Sigmoid colon (tissue), 7 donors: ENCODE measurements around the gene ACTA1. TPM values are rescaled to one million over a fixed set of nuclear protein-coding genes. Genes with fewer than 3 reads are reported as not detected.
"Not testable (repeated sequence)": the region's sequence is repeated elsewhere in the genome, so short reads cannot be mapped to it uniquely, and the experiment has no call there.

Experiments used
- DNase-seq: peaks from one replicate; pipeline ENCODE4 v3.0.0-alpha.2; 2019
- H3K27ac ChIP-seq, 4 donors: fragments of 200-600 bp; sonication (generic); one replicate each; pipeline ENCODE4 v1.5.1; 2016 to 2019; ENCODE audit warnings: mild to moderate bottlenecking in 1 of 4
- H3K27me3 ChIP-seq, 3 donors: fragments of 200-600 bp; sonication (generic); one replicate each; pipeline ENCODE4 v1.5.1; 2019; ENCODE audit warnings: mild to moderate bottlenecking in 1 of 3
- H3K36me3 ChIP-seq, 4 donors: fragments of 200-600 bp; sonication (generic); one replicate each; pipeline ENCODE4 v1.5.1; 2016 to 2019
- H3K4me1 ChIP-seq, 4 donors: fragments of 200-600 bp; sonication (generic); one replicate each; pipeline ENCODE4 v1.5.1; 2017 to 2019
- H3K4me3 ChIP-seq, 4 donors: fragments of 200-600 bp; sonication (generic); one replicate each; pipeline ENCODE4 v1.5.1; 2017 to 2019; ENCODE audit warnings: mild to moderate bottlenecking in 2 of 4, moderate library complexity in 1 of 4
- H3K9me3 ChIP-seq, 4 donors: fragments of 200-600 bp in 3 of 4; sonication (generic) in 3 of 4; one replicate each; pipeline versions ENCODE4 v1.5.1 to v1.6.1; 2013 to 2019
- EP300 ChIP-seq, 4 donors: sonication (generic); formaldehyde crosslinking; IDR thresholded peaks; one replicate each; pipeline ENCODE4 v1.6.1; 2017; ENCODE audit warnings: antibody characterized with exemption in 4 of 4
- POLR2A ChIP-seq, 2 donors: fragments of 450-650 bp; IDR thresholded peaks; one replicate each; pipeline ENCODE4 v1.6.1; 2016; ENCODE audit warnings: antibody characterized with exemption in 2 of 2, mild to moderate bottlenecking in 2 of 2, moderate library complexity in 2 of 2
- POLR2AphosphoS5 ChIP-seq, 4 donors: sonication (generic); formaldehyde crosslinking; IDR thresholded peaks; one replicate each; pipeline ENCODE4 v1.6.1; 2017; ENCODE audit warnings: antibody characterized with exemption in 4 of 4
- WGBS, 2 donors: extraction: QIAGEN DNeasy Blood & Tissue Kit; methylation state at CpG; one replicate each; pipeline ENCODE4 v1.1.7; 2013; 5-methylcytosine and 5-hydroxymethylcytosine counted together
- intact Hi-C: fragments of 100-400 bp; cut with DNase I; formaldehyde crosslinking; loops from one replicate; pipeline ENCODE4 v1.15.1; 2023
- polyA plus RNA-seq, 3 donors: library from polyadenylated mRNA; stranded (reverse); fragments of 200-250 nt; gene quantifications; one replicate each; pipeline ENCODE4 v1.2.3, GENCODE V29; 2013
- total RNA-seq, 4 donors: library from RNA; depleted of rRNA; stranded (reverse); fragments of >200 nt; gene quantifications; one replicate each; pipeline ENCODE4 v1.1.0, GENCODE V29; 2016
- TF ChIP-seq, protein P1 (sequence below), 4 experiments: fragments of 450-650 bp in 3 of 4; fragments of 200-600 bp in 1 of 4; IDR thresholded peaks; one replicate each; pipeline ENCODE4 v1.5.1; 2016 to 2019; ENCODE audit warnings: antibody characterized with exemption in 4 of 4, mild to moderate bottlenecking in 3 of 4, moderate library complexity in 2 of 4
- donor health status: healthy with polysubstance abuse.
- donor health status: Bipolar disorder and iron deficiency.
- donor health status: healthy.

The ACTA1 gene
- total and polyA plus RNA-seq, 7 donors: 0.36 to 36.0 (median 2.9) TPM; not detected in 3

DNA sequence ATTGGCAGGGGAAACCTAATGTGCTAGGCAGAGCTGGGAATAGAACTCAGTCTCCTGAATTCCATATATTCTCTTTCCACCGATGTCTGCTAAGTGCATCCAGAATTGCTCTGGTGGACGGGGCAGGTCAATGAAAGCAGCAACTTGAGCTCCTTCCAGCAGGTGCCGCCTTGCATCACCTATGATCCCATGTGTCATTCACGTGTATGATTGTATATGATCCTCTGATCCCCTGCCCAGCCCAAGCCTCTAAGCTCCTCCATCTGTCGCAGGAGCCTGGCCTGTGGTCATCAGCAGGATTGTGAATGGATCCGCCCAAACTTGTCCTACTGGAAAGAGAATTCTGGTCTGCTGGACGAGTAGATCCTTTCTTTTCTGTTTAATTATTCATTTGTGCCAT is 13.1 kb downstream of the ACTA1 start:
- no peaks in the 10 kb centered on the region for H3K36me3 ChIP-seq
- DNase-seq: no peak
- intact Hi-C loops: no loop called here

DNA sequence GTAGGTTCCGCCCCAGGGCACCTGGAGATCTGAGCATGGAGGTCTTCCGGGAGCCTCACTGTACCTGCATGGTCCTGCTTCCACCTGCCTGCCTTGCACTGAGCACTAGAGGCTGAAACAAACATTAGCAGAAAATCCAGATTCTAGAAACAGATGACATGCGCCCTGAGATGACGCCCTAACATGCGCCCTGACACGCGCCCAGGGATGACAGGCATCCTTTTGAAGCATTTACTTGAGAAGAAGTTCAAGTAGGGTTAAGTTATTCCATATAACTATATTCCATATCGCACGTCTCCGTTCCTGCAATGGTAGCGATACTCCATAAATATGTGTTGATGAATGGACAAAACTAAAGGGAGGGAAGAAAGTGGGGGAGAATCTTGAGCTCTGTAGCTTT is 13.7 kb downstream of the ACTA1 start:
- WGBS, 2 donors: 94 to 95% methylated on average over 11 of the region's 11 CpGs
- Histone ChIP-seq H3K27me3 (no peaks in the 10 kb centered on the region), H3K4me1 (no peaks in the 10 kb centered on the region), H3K4me3 (no peak overlapping the region), H3K27ac (no peak overlapping the region), H3K36me3 (no peaks in the 10 kb centered on the region), H3K9me3 (peaks cover 0 to 6% (median 0%) of the 10 kb centered on the region in 4 donors)
- TF ChIP-seq, protein P1, sequence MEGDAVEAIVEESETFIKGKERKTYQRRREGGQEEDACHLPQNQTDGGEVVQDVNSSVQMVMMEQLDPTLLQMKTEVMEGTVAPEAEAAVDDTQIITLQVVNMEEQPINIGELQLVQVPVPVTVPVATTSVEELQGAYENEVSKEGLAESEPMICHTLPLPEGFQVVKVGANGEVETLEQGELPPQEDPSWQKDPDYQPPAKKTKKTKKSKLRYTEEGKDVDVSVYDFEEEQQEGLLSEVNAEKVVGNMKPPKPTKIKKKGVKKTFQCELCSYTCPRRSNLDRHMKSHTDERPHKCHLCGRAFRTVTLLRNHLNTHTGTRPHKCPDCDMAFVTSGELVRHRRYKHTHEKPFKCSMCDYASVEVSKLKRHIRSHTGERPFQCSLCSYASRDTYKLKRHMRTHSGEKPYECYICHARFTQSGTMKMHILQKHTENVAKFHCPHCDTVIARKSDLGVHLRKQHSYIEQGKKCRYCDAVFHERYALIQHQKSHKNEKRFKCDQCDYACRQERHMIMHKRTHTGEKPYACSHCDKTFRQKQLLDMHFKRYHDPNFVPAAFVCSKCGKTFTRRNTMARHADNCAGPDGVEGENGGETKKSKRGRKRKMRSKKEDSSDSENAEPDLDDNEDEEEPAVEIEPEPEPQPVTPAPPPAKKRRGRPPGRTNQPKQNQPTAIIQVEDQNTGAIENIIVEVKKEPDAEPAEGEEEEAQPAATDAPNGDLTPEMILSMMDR (IDR thresholded peaks at IDR 0.05): no peak
- TF ChIP-seq POLR2AphosphoS5 (IDR thresholded peaks at IDR 0.05): no peak
- TF ChIP-seq POLR2A (IDR thresholded peaks at IDR 0.05): no peak
- TF ChIP-seq EP300 (IDR thresholded peaks at IDR 0.05): no peak
- DNase-seq: no peak
- intact Hi-C loops: no loop called here

More for the DNA sequence above, 13.1 kb downstream of the ACTA1 start:
- peaks cover 0 to under 1% (median 0%) of the 10 kb centered on the region in 3 donors for H3K27me3 ChIP-seq
- 42 to 75% methylated on average over 7 of the region's 7 CpGs for WGBS, 2 donors
- TF ChIP-seq POLR2AphosphoS5 (IDR thresholded peaks at IDR 0.05): no peak
- no peak for TF ChIP-seq EP300 (IDR thresholded peaks at IDR 0.05)
- TF ChIP-seq, protein P1 (IDR thresholded peaks at IDR 0.05): no peak
- TF ChIP-seq POLR2A (IDR thresholded peaks at IDR 0.05): no peak
- no peak overlapping the region for H3K27ac ChIP-seq
- no peaks in the 10 kb centered on the region for H3K4me1 ChIP-seq
- no peak overlapping the region for H3K4me3 ChIP-seq
- H3K9me3 ChIP-seq: peaks cover 0 to 6% (median 0%) of the 10 kb centered on the region in 4 donors

DNA sequence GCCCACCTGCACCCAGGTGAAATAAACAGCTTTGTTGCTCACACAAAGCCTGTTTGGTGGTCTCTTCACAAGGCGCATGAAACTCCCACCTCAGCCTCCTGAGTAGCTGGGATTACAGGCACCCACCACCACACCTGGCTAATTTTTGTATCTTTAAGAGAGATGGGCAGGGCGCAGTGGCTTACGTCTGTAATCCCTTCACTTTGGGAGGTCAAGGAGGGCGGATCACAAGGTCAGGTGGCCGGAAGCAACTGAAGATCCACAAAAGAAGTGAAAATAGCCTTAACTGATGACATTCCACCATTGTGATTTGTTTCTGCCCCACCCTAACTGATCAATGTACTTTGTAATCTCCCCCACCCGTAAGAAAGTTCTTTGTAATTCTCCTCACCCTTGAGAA is 15.3 kb downstream of the ACTA1 start:
- WGBS, 2 donors: 51 to 74% methylated on average over 6 of the region's 6 CpGs
- H3K4me3 ChIP-seq, intact Hi-C loops, H3K36me3 ChIP-seq, DNase-seq, H3K9me3 ChIP-seq, H3K27me3 ChIP-seq, H3K27ac ChIP-seq, H3K4me1 ChIP-seq: not testable (repeated sequence)

DNA sequence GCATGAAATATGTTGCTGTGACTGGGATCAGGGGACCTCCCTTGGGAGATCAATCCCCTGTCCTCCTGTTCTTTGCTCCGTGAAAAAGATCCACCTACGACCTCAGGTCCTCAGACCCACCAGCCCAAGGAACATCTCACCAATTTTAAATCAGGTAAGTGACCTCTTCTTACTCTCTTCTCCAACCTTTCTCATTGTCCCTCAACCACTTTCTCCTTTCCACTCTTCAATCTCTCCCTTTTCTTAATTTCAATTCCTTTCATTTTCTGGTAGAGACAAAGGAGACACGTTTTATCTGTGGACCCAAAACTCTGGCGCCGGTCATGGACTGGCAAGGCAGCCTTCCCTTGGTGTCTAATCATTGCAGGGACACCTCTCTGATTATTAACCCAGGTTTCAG is 21.1 kb downstream of the ACTA1 start:
- H3K9me3 ChIP-seq, H3K27ac ChIP-seq, intact Hi-C loops, H3K27me3 ChIP-seq, H3K4me3 ChIP-seq, DNase-seq, H3K36me3 ChIP-seq: not testable (repeated sequence)
- peaks cover 0 to 38% (median 26%) of the 10 kb centered on the region in 4 donors for H3K4me1 ChIP-seq
- 60 to 77% methylated on average over 5 of the region's 5 CpGs for WGBS, 2 donors

DNA sequence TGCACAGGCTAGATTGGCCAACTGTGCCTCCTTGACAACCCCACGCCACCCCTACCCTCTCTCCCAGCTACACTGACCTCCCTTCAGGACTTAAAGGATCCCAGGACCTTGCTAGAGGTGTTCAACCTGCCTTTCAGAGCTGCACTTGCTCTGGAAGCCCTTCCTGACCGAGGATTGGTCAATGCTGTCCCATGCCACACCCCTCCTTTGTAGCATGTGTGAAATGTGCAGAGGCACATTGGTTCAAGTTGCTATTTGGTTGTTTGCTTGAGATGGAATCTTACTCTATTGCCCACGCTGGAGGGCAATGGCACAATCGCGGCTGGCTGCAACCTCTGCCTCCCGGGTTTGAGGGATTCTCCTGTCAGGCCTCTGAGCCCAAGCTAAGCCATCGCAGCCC is 21.8 kb downstream of the ACTA1 start:
- TF ChIP-seq POLR2AphosphoS5 (IDR thresholded peaks at IDR 0.05) (no peak), POLR2A (IDR thresholded peaks at IDR 0.05) (no peak), EP300 (IDR thresholded peaks at IDR 0.05) (no peak)
- TF ChIP-seq, protein P1 (IDR thresholded peaks at IDR 0.05): no peak
- Histone ChIP-seq H3K4me3 (no peak overlapping the region), H3K4me1 (peaks cover 0 to 46% (median 33%) of the 10 kb centered on the region in 4 donors), H3K27me3 (peaks cover 6 to 17% (median 12%) of the 10 kb centered on the region in 3 donors), H3K9me3 (no peaks in the 10 kb centered on the region), H3K36me3 (no peaks in the 10 kb centered on the region), H3K27ac (no peak overlapping the region)
- DNase-seq: no peak
- 36 to 75% methylated on average over 7 of the region's 7 CpGs for WGBS, 2 donors
- intact Hi-C loops: no loop called here

DNA sequence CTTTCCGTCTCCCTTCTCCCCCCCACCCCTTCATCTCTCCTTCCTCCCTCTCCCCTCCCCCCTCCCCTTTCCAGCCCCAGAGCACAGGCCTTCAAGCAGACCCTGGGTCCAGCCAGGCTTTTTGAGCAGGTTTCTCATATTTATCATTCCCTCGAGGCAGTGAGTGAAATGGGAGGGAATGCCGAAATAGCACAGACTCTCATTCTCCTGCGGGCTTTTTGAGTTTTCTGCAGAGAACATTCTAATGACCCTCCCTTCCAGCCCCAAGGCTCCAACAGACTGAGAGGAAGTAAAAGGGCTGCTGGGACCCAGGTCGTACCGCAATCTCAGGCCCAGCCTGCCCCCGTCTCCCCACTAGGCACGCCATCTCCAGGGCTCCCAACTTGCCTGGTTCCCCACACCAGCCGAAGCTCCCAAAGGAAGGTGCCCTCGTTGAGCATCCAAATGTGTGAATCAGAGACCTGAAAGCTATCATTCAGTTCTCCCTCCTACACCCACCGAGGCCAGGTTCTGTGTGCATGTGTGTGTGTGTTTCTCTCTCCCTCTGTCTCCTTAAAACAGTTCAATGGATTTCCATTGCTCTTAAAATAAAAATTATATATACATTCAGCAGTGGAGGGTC is 22.3 kb downstream of the ACTA1 start:
- no peak for DNase-seq
- Histone ChIP-seq H3K4me3 (no peak overlapping the region), H3K9me3 (no peaks in the 10 kb centered on the region), H3K27ac (peak overlapping the region in 1 of 4 donors; percentile 28), H3K4me1 (peaks cover 0 to 50% (median 38%) of the 10 kb centered on the region in 4 donors), H3K27me3 (peaks cover 6 to 22% (median 17%) of the 10 kb centered on the region in 3 donors), H3K36me3 (no peaks in the 10 kb centered on the region)
- 61 to 76% methylated on average over 11 of the region's 11 CpGs for WGBS, 2 donors
- intact Hi-C loops: no loop called here
- TF ChIP-seq POLR2A (IDR thresholded peaks at IDR 0.05) (no peak), EP300 (IDR thresholded peaks at IDR 0.05) (no peak)
